ENCODE measurements around the gene COL19A1. TPM values are rescaled to one million over a fixed set of nuclear protein-coding genes. Genes with fewer than 3 reads are reported as not detected.

Gene COL19A1
- total RNA-seq, 1 experiment from 2014 or later: not detected

GRCh38 chr6:70221715-70222438 lies 355.5 kb downstream of the COL19A1 start:
- CTCF ChIA-PET: interaction anchor here (0.6 to 1.4 kb wide), 9 partner anchors 147 to 1287 kb away, joined by 3 to 11 read pairs (median 3); partner anchors contain the start of gene B3GAT2
- Histone ChIP-seq H3K9me3 (ENCODE audit: insufficient read depth, low read depth) (no peaks in the 10 kb centered on the region), H2AFZ (no peak overlapping the region), H3K36me3 (ENCODE audit: low read depth) (no peaks in the 10 kb centered on the region), H3K4me1 (replicated peaks; ENCODE audit: insufficient read depth) (no peaks in the 10 kb centered on the region), H3K4me3 (no peak overlapping the region), H3F3A (ENCODE audit: insufficient read depth, low read depth) (no peaks in the 10 kb centered on the region), H4K20me1 (ENCODE audit: insufficient read depth) (no peaks in the 10 kb centered on the region), H3K27me3 (ENCODE audit: insufficient read depth, low read depth) (peaks cover 4% of the 10 kb centered on the region; the same call in 1 of the 2 replicates), H3K27ac (no peak overlapping the region), H3K9me2 (ENCODE audit: insufficient read depth) (no peaks in the 10 kb centered on the region), H3K79me2 (ENCODE audit: low read depth) (no peaks in the 10 kb centered on the region), H3K4me2 (no peak overlapping the region)
- POLR2A ChIA-PET (ENCODE audit: unreplicated experiment): no interaction called here
- no TSS peak for BruUV-seq (replicated peaks)
- no peak for DNase-seq
- TF ChIP-seq EZH2 (IDR thresholded peaks at IDR 0.05; ENCODE audit: low read depth) (no peak), CTCF (conservative IDR thresholded peaks at IDR 0.05) (no peak)
- intact Hi-C loops (cut with micrococcal nuclease; ENCODE audit: unreplicated experiment): loop anchor here (2.0 to 10.0 kb wide), 4 partner anchors 147 to 791 kb away; partner anchors contain the start of gene B3GAT2

GRCh38 chr6:70222439-70222749 lies 356.0 kb downstream of the COL19A1 start:
- H3K36me3 ChIP-seq (ENCODE audit: low read depth): no peaks in the 10 kb centered on the region
- POLR2A ChIA-PET (ENCODE audit: unreplicated experiment): no interaction called here
- CTCF ChIA-PET: no interaction called here
- no peak overlapping the region for H3K27ac ChIP-seq
- no peaks in the 10 kb centered on the region for H3F3A ChIP-seq (ENCODE audit: insufficient read depth, low read depth)
- no peak for DNase-seq
- intact Hi-C loops (cut with micrococcal nuclease; ENCODE audit: unreplicated experiment): loop anchor here (2.0 to 10.0 kb wide), 3 partner anchors 146 to 732 kb away; partner anchors contain the start of gene B3GAT2
- H3K4me2 ChIP-seq: no peak overlapping the region
- no peak overlapping the region for H3K4me3 ChIP-seq
- no TSS peak for BruUV-seq (replicated peaks)
- H3K9me2 ChIP-seq (ENCODE audit: insufficient read depth): no peaks in the 10 kb centered on the region
- no peaks in the 10 kb centered on the region for H3K79me2 ChIP-seq (ENCODE audit: low read depth)
- H4K20me1 ChIP-seq (ENCODE audit: insufficient read depth): no peaks in the 10 kb centered on the region
- TF ChIP-seq CTCF (conservative IDR thresholded peaks at IDR 0.05) (no peak), EZH2 (IDR thresholded peaks at IDR 0.05; ENCODE audit: low read depth) (no peak)
- H3K27me3 ChIP-seq (ENCODE audit: insufficient read depth, low read depth): peaks cover 4% of the 10 kb centered on the region; the same call in 1 of the 2 replicates
- H3K4me1 ChIP-seq (replicated peaks; ENCODE audit: insufficient read depth): no peaks in the 10 kb centered on the region
- no peak overlapping the region for H2AFZ ChIP-seq
- H3K9me3 ChIP-seq (ENCODE audit: insufficient read depth, low read depth): no peaks in the 10 kb centered on the region

- no peaks in the 10 kb centered on the region for H3K9me2 ChIP-seq (ENCODE audit: insufficient read depth)
- POLR2A ChIA-PET (ENCODE audit: unreplicated experiment): no interaction called here
- no peaks in the 10 kb centered on the region for H3K36me3 ChIP-seq (ENCODE audit: low read depth)
- no peak overlapping the region for H2AFZ ChIP-seq
- no peak for DNase-seq
- no TSS peak for BruUV-seq (replicated peaks)
- no peak overlapping the region for H3K4me2 ChIP-seq
- CTCF ChIA-PET: no interaction called here
- H3K79me2 ChIP-seq (ENCODE audit: low read depth): no peaks in the 10 kb centered on the region
- intact Hi-C loops (cut with micrococcal nuclease; ENCODE audit: unreplicated experiment): loop anchor here (10.0 kb wide), 1 partner anchor 730 kb away; the partner anchor contains the start of gene B3GAT2
- no peak for TF ChIP-seq CTCF (conservative IDR thresholded peaks at IDR 0.05)
- TF ChIP-seq EZH2 (IDR thresholded peaks at IDR 0.05; ENCODE audit: low read depth): no peak
- no peaks in the 10 kb centered on the region for H4K20me1 ChIP-seq (ENCODE audit: insufficient read depth)
- peaks cover 4% of the 10 kb centered on the region; the same call in 1 of the 2 replicates for H3K27me3 ChIP-seq (ENCODE audit: insufficient read depth, low read depth)
- no peaks in the 10 kb centered on the region for H3F3A ChIP-seq (ENCODE audit: insufficient read depth, low read depth)
- no peaks in the 10 kb centered on the region for H3K9me3 ChIP-seq (ENCODE audit: insufficient read depth, low read depth)
- no peaks in the 10 kb centered on the region for H3K4me1 ChIP-seq (replicated peaks; ENCODE audit: insufficient read depth)
- H3K4me3 ChIP-seq: no peak overlapping the region
- H3K27ac ChIP-seq: no peak overlapping the region
Observed at GRCh38 chr6:70225055-70225454, 358.7 kb downstream of the COL19A1 start.

All from PC-9 (cell line).